Measurements from ENCODE around the gene LRRC55.

The LRRC55 gene, protein sequence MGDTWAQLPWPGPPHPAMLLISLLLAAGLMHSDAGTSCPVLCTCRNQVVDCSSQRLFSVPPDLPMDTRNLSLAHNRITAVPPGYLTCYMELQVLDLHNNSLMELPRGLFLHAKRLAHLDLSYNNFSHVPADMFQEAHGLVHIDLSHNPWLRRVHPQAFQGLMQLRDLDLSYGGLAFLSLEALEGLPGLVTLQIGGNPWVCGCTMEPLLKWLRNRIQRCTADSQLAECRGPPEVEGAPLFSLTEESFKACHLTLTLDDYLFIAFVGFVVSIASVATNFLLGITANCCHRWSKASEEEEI

DNA sequence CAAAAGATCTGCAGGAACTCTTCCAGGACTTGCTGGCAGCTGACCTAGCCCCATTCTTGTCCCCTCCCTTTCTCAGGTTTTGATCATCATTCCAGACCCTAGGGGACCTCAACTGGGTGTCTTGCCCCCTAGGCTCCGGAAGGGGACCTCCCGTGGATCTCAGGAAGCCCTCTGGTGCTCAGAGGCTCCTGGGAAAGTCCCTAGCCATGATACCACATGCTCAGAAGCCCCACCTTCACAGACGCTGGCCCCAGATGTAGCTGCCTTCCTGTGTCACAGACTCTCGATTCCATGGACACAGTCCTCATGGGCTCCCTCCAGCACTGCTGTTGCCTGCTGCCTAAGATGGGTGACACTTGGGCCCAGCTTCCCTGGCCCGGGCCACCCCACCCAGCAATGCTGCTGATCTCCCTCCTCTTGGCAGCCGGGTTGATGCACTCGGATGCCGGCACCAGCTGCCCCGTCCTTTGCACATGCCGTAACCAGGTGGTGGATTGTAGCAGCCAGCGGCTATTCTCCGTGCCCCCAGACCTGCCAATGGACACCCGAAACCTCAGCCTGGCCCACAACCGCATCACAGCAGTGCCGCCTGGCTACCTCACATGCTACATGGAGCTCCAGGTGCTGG is at the start of gene LRRC55:
LRRC55 (plus strand) TSS at position 276 of the 628 bp plus-strand sequence; CDS start at position 346, 70 bp downstream.
- no peak for DNase-seq

DNA sequence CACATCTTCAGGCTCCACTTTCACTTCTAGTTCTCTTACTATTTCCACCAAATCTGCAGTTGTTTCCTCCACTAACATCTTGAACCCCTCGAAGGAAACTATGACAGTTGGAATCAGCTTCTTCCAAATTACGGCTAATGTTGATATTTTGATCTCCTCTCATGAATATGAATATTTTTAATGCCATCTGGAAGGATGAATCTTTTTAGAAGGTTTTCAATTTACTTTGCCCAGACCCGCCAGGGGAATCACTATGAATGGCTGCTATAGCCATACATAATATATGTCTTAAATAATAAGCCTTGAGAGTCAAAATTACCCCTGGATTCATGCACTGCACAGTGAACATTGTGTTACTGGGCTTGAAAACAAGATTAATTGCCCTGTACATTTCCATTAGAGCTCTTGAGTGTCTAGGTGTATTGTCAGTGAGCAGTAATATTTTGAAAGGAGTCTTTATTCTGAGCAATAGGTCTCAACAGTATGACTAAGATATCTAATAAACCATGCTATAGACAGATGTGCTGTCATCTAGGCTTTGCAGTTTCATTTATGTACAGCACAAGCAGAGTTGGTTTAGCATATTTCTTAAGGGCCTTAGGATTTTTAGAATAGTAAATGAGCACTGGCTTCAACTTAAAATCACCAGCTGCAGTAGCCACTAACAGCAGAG is 48.3 kb upstream of the LRRC55 start:
- DNase-seq = no peak

DNA sequence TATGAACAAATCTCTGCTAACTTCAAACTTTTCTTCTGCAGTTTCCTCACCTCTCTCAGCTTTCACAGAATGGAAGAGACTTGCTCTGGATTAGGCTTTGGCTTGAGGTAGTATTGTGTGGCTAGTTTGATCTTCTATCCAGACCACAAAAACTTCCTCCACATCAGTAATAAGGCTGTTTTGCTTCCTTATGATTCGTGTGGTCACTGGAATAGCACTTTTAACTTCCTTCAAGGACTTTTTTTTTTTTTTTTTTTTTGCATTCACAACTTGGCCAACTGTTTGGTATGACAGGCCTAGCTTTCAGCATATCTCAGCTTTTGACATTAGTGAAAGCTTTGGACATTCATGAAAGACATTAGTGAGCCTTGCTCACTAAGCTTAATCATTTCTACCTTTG is 47.5 kb upstream of the LRRC55 start:
- DNase-seq = no peak

DNA sequence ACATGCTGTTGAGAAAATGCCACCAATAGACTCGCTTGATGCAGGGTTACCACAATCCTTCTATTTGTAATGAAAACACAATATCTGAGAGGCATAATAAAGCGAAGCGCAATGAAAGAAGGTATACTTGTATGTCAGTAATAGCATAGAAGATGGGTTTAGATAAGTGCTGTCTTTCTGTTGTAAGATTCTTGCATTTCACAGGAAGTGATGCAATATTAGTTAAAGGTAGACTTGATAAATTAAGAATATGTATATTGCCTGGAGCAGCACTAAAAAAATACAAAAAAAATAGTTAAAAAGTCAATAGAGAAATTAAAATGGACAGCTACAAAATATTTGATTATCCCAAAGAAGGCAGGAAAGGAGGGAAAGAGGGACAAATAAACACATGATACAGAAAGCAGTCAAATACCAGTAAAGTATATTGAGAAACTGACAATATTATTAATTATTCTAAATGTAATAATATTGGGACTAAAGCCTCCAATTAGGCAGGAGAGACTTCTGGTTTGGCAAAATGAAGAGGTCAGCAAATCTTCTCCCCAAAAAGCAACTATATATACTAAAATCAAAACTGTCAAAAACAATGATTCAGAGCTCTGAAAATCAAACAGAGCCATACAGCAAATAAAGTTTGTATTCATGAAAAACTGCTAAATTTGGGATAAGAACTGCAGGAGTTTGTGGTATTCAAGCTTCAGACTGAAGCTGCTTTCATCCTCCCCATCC is 46.6 kb upstream of the LRRC55 start:
- DNase-seq = no peak

DNA sequence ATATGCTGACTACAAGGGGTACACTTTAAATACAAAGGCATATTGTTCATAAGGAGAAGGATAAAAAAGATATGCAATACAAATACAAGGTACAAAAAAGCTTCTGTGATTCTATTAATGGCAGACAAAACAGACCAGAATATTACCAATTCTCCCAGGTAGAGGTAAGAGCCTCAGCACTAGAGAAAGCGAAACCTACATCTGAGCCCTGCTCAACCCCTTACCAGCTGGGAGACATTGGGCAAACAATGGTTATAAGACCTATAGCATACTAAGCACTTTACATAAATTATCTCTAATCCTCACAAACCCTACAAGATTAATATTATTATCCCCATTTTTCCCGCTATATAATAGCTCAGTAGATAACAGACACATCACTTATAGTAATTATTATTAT is 41.2 kb upstream of the LRRC55 start:
- DNase-seq = no peak

DNA sequence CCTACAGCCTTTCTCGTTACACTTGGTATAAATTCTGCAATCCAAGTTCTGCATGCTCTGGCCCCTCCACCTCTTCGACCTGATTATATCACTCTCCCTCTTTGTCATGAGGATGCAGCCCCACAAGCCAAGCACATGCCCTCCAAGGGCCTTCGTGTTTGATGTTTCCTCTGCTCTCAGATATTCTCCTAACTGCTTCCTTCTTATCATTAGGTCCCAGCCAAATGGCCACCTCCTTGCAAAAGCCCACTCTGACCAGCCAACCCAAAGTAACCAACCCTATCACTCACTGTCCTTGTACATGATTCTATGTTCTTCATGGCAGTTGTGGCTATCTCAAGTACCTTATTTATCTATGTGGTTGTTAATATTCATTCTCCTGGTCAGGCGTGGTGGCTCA is 38.3 kb upstream of the LRRC55 start:
- DNase-seq = no peak

DNA sequence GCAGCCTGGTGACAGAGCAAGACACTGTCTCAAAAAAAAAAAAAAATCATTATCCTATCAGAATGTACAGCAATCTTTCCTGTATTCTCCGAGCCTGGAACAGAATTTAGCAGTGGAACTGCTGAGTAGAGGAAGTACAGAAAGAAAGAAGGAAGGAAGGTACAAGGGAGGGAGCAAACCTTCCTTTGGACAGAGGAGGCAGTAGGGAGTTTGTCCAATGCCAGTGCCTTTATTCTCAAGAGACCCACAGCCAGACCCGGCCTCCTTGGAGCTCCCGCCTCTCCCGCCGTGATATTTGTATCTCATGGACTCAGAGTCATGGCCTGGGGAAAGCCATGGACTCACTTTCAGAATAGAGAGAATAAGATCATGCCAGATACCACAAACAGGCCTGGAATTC is 37.7 kb upstream of the LRRC55 start:
- no peak for DNase-seq

DNA sequence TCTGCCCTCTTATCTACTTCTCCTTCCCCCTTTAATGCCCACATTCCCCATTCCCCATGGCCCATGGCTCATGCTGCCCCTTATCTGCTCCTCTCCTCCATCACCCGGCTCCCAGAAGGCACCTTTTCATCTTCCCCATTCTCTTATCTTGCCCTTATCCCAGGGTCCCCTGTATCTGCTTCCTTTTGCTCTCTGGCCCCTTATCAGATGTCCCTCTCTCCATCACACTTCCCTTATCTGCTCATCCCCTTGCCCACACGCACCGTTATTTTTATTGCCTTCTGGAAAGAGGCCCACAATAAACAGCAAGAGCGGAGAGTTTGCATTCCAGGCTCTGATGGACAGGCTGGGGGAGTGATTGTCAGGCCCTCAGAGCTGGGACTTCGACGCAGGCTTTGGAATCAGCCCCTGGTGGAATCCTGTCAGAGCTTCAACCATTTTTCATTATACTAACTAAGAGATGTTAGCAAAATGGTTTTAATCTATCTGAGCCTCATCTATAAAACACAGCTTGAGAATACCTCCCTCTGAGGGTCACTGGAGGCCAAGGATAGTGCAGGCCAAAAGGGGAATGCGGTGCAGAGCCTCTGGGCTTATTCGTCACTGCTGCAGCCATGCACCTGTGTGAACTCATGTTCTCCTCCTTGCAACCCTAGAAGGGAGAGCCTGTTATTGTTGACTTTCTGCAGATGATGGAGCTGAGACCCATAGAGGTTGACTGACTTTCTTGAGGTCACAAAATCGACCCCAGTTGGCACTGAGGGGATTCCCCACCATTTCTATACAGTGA is 37.0 kb upstream of the LRRC55 start:
- no peak for DNase-seq

DNA sequence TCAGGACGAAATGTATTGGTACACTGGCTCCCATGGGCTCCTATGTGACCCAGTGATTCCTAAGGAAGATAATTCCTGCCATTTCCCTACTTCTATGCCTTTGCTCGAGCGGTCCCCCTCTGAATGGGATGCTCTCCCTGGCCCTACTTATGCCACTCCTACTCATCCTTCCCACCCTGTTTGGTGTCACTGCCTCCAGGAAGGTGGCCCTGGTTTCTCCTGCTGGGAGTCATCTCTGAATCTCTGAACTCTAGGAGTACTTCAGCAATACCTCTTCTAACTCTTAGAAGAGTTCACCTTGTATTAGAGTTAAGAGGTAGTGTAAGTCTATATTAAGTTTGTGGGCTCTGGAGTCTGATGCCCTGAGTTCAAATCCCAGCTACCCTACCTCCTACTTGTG is 35.5 kb upstream of the LRRC55 start:
- no peak for DNase-seq

DNA sequence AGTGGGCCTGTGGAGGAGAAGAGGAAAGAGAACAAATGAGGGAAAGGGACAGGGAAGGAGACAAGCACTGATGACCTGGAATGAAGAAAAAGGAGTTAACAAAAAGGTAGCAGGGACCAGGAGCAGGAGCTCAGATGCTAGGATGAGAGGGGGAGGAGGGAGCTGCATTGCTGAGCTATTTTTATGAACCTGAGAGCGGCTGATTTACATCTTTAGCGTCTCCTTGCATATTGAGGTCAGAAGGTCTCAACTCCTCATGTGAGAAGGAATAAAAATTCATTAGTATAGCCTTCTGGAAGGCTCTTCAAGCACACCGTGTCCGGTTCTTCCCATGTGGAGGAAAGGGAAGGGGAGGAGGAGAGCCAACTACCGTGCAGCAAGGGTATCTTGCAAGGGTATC is 33.1 kb upstream of the LRRC55 start:
- no peak for DNase-seq

DNA sequence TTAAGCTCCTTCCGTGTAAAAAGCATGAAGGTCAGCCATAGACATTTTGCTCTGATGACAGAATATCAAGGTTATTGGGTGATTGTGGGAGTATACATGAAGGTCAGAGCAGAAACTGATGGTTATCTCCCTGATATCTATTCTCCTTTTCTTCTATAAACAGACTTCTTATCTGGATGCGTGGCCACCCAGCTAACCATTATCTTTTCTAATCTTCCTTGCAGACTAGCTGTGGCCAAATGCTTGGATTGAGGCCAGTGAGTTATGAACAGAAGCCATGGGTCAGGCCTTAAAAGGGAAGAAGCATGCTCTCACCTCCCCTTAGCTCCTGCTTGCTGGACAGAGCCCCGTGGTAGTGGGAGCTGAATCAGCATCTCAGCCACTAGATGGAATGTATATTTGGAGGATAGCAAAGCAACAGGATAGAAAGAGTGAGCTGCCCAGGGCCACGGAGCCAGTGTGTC is 31.3 kb upstream of the LRRC55 start:
- DNase-seq = no peak

DNA sequence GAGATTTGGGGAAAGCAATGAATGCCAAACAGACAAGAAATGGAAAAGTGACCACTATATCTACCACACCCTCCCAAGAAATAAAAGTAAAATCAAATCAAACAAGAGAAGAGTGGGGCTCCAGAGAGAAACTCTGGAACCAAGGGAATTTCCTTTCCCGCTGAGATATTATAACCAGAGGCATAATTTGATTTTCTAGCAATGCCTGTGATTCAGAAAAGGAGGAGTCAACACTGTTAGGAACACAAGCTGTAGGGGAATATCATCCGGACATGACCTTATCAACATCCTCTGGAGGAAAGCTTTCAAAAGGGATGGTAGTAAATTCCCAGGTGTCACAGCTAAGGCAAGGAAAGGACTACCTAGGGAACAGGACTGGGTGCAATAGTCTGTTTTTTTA is 29.6 kb upstream of the LRRC55 start:
- no peak for DNase-seq

DNA sequence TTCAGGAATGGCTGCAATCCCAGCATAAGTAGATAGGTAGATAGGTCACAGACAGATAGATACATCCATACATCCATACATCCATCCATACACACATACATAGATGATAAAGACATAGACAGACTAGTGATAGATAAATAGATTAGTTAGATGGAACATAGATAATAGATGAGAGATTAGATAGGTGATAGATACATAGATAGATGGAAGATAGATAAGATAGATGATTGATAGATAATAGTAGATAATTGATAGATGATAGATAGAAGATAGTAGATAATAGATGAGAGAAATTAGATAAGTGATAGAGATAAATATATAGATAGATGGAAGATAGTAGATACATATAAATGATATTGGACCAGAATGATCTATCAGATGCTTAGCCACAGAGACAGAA is 28.3 kb upstream of the LRRC55 start:
- no peak for DNase-seq

DNA sequence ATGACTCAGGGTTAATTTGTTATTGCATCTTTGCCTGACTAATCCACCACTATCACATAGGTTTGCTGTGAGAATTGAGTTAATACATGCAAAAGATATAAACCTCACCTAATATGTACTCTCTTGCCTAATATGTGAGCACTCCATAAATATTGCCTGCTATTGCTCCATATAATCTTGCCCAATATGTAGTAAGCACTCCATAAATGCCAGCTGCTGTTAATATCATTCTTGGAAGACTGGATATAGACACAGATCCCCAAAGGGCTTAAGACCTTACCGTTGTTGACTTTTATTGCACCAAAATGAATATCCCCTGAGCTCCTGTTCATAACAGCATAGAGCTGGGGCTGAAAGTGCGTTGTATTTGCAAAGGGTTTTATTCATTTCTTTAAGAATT is 27.0 kb upstream of the LRRC55 start:
- no peak for DNase-seq

DNA sequence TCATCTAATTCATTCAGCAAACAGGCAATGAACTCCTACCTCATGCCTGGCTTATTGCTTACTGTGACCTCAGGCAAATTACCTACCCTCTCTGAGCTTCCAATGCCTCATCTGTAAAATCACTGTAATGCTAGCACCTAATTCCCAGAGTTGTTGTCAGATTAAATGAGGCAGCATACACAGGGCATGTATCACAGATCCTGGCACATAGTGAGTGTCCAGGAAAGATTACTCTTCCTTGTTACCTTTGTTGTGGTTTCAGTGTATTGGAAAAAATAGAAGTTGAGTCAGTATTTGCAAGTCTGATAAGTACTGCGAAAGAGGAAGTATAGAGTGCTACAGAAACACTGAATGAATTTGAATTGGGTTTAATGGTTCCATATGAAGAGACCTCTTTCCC is 26.4 kb upstream of the LRRC55 start:
- no peak for DNase-seq

DNA sequence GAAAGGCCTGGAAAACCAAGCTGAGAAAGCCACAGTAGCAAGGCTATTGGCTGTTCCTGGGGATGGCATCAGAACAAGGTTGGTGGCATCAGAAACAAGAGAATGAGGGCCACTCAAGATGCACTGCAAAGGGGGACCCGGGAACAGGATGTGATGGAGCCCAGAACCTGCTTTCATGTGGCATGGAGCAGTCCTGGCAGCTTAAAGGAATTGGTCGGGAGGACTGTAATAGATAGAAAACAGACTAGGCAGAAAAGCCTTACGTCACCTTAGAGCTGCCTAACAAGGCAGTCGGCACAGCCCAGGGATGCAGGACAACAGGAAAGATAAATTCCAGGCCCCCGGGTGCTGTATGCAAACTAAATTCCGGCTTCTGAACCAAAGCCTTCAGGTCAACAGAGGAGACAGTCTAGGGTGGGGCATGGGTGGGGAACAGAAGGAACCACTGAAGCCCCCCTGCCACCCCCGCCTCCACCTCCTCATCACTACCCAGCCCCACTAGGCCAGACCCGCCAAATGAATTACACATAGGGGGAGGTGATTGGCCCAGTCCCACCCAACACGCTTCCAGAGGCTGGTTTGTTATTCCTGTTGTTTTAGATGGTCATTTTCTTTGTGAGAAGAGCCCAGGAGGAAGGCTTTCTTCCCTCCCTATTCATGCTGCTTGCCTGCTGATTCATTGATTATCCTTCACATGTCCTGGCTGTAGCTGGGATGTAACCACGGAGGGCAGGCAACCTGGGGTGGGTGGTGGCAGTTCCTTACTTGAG is 25.7 kb upstream of the LRRC55 start:
- DNase-seq = no peak

DNA sequence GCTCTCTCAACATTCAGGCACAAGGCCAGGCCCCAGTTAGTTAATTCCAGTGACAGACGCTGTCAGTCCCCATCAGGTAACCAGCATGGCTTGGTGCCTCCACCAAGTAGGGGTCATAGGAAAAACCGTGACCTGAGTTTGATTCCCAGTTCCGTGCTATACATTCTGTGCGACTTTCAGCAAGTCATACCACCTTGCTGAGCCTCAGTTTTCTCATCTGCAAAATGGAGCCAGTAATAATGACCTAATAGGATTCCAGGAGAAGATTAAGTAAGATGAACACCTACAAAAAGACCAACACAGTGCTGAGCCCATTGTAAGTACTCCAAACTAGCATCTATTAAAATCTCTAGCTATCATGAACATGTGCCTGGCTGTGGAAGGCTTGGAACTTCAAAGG is 24.8 kb upstream of the LRRC55 start:
- no peak for DNase-seq

DNA sequence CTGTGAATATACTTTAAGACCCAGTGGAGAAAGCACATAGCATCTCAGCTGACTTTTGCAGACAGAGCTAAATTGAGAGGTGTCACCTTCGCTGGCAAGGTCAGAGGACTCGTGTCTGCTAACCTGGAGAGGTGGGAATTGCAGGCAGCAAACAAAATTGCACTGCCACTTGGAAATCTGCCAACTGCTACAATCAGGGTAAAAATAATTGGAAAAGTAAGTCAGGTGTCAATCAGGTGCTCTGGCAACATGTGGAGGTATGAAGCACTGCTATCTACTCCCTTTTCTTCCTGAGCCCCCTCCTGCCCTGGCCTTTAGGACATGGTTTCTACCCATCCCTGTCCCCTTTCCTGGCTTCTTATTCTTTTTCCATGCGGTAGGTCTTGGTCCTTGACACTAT is 24.1 kb upstream of the LRRC55 start:
- no peak for DNase-seq

DNA sequence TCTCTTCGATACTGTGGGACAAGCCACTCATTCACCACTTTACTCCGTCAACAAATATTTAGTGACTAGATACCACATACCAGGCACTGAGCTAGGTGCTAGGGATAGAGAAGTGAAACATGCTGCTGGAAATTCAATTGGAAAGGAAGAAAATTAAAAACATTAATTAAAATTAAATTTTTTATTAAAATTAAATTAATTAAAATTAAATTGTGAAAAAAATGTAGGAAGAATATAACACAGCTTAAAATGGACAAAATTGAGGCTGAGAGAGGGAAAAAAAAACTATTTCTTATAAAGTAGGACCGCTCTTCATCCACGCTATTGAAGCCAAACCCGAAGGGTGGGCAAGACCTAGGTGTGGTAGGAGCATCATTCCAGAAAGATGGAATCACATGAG is 23.6 kb upstream of the LRRC55 start:
- DNase-seq = no peak

DNA sequence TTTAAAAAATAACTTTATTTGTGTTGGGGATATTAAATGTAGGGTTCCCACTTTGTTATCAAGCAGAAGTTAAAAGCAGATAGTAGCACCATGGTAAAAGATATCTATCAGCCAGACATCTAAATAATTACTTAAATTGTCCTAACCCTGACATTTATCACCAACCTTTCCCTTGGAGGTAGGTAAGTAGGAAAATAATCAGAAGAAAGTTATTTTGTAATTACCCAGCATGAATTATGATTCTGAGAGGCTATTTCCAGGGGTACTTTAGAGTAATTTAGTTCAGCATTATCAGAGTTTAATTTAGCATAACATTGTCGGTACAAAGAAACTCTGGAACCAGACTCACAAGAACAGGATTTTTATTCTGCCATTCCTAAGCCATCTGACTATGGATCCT is 23.2 kb upstream of the LRRC55 start:
- DNase-seq = no peak

DNA sequence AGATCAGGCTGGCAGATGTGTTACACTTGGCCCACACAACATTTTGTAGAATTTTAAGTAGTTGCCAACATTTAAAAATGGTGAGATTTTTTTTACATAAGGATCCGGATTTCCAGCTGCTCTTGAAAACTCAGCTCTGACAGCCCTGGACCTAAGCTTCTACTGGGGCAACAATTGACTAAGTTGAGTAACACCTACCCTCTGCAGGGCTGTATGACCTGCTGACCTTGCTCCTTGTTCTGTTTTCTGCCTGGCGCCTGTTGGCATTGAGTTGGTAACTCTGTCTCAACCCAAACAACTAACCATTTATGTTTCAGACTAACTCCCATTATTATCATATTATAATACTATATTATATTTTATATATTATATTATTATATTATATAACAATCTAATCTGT is 21.1 kb upstream of the LRRC55 start:
- no peak for DNase-seq

DNA sequence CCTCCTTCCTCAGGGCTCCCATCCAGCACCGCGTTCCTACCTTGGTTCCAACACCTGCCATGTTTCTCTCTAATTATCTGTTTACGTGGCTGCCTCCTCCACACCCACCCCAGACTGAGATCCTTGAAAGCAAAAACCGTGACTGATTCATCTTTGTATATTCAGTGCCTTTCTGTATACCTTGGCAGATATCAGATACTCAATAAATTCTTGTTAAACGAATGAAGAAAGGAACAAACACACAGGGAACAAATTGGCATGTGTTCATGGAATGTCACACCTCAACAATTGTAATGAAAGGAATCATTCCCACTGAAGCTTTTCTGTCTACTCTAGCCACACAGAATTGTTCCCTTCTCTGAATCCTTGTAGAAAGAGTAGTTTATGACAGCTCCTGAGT is 20.4 kb upstream of the LRRC55 start:
- DNase-seq = no peak
